Ascending aorta (tissue), 2 donors: ENCODE measurements around the gene RAP1B. TPM values are rescaled to one million over a fixed set of nuclear protein-coding genes. Genes with fewer than 3 reads are reported as not detected.
A peak's percentile ranks its signal among the peaks of the same experiment; 100 is the strongest.

Experiments used
- DNase-seq, 2 donors: peaks; one replicate each; pipeline ENCODE4 v3.0.0-alpha.2; 2019; ENCODE audit warnings: low spot score in 2 of 2
- H3K27ac ChIP-seq, 2 donors: fragments of 200-600 bp; sonication (generic); one replicate each; pipeline ENCODE4 v1.5.1; 2016 to 2017; ENCODE audit warnings: mild to moderate bottlenecking in 1 of 2
- H3K27me3 ChIP-seq: fragments of 200-600 bp; sonication (generic); one replicate; pipeline ENCODE4 v1.5.1; 2017
- H3K36me3 ChIP-seq, 2 donors: fragments of 200-600 bp; sonication (generic); one replicate each; pipeline ENCODE4 v1.5.1; 2016
- H3K4me1 ChIP-seq, 2 donors: fragments of 200-600 bp; sonication (generic); one replicate each; pipeline ENCODE4 v1.5.1; 2016 to 2017; ENCODE audit warnings: mild to moderate bottlenecking in 1 of 2
- H3K4me3 ChIP-seq, 2 donors: fragments of 200-600 bp; sonication (generic); one replicate each; pipeline ENCODE4 v1.5.1; 2016 to 2017; ENCODE audit warnings: mild to moderate bottlenecking in 1 of 2
- H3K9me3 ChIP-seq, 2 donors: fragments of 200-600 bp; sonication (generic); one replicate each; pipeline ENCODE4 v1.5.1; 2016
- intact Hi-C: fragments of 100-400 bp; cut with DNase I; formaldehyde crosslinking; loops from one replicate; pipeline ENCODE4 v1.15.1; 2023
- total RNA-seq: library from RNA; depleted of rRNA; stranded (reverse); fragments of >200 nt; gene quantifications from one replicate; pipeline ENCODE4 v1.1.0, GENCODE V29; 2016
- TF ChIP-seq, protein P1 (sequence below), 3 experiments: fragments of 200-600 bp in 2 of 3; fragments of 450-650 bp in 1 of 3; sonication (generic) in 2 of 3; IDR thresholded peaks; one replicate each; pipeline ENCODE4 v1.5.1; 2016 to 2019; ENCODE audit warnings: antibody characterized with exemption in 3 of 3, mild to moderate bottlenecking in 1 of 3, moderate library complexity in 1 of 3

Gene RAP1B
- total RNA-seq: 140 TPM

DNA sequence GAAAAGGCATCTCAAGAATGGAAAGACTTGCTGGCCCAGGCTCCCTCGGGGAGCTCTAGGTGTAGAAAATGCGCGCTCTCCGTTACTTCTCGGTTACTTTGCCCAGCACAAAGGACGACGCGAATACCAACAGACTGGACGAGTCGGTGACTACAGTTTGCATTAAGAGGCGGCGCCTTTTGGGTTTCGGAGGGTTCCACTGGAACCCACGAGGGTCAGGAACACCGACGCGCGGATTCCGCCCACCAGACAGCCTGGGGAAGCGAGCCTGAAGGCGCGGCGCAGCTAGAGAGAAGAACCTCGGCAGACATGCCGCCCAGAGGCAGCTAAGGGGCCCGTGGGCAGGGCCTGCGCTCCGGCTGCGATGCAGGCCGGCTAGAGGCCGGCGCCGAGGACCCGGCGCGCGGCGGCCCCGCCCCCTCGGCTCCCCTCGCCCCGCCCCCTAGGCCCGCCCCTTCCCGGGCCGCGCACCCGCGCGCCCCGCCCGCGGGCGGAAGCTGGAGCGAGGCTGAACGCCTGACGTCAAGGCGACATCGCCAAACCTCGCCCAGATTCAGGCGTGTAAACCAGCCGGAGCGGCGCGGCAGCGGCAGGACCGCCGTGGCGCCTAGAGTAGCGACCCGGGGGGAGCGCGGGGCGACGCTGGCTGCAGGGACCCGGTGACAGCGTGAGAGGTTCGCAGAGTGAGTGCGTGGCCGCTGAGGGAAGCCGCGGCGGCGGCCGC, at the start of gene RAP1B:
Gene RAP1B, plus strand, starts transcription at position 530 of the 724 bp plus-strand sequence. CDS start 37,826 bp downstream, outside the sequence.
- Histone ChIP-seq H3K4me3 (peak within 1 kb of the TSS; percentile 84 to 98), H3K27me3 (no peaks in the 10 kb centered on the region), H3K9me3 (no peaks in the 10 kb centered on the region), H3K4me1 (peaks cover 12 to 22% of the 10 kb centered on the region in 2 donors), H3K36me3 (no peaks in the 10 kb centered on the region), H3K27ac (peak within 1 kb of the TSS; percentile 99 to 100)
- intact Hi-C loops: loop anchor here (1.0 to 10.0 kb wide), 9 partner anchors 76 to 1336 kb away; partner anchors contain the start of genes MDM1, MDM2 and NUP107
- TF ChIP-seq, protein P1, sequence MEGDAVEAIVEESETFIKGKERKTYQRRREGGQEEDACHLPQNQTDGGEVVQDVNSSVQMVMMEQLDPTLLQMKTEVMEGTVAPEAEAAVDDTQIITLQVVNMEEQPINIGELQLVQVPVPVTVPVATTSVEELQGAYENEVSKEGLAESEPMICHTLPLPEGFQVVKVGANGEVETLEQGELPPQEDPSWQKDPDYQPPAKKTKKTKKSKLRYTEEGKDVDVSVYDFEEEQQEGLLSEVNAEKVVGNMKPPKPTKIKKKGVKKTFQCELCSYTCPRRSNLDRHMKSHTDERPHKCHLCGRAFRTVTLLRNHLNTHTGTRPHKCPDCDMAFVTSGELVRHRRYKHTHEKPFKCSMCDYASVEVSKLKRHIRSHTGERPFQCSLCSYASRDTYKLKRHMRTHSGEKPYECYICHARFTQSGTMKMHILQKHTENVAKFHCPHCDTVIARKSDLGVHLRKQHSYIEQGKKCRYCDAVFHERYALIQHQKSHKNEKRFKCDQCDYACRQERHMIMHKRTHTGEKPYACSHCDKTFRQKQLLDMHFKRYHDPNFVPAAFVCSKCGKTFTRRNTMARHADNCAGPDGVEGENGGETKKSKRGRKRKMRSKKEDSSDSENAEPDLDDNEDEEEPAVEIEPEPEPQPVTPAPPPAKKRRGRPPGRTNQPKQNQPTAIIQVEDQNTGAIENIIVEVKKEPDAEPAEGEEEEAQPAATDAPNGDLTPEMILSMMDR (IDR thresholded peaks at IDR 0.05): no peak
- peak; percentile 37 to 91 for DNase-seq

DNA sequence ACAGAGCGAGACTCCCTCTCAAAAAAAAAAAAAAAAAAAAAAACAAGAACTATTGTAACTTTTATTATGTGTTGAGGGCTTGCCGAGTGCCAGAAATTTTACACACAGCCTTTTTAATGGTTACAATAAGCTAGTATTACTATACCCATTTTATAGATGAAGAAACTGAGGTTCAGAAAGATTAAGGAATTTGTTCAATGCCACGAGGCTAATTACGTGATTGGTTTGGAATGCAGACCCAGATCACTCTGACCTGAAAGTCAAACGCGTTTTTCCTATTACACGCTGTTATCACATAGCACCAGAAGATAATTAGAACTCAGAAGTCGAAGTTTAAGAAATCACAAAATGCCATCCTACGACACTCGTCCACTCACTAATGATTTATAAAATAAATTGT, 48.9 kb upstream of the RAP1B start:
- TF ChIP-seq, protein P1 (IDR thresholded peaks at IDR 0.05): no peak
- Histone ChIP-seq H3K9me3 (no peaks in the 10 kb centered on the region), H3K4me1 (no peaks in the 10 kb centered on the region), H3K36me3 (no peaks in the 10 kb centered on the region), H3K27ac (no peak overlapping the region), H3K4me3 (no peak overlapping the region), H3K27me3 (no peaks in the 10 kb centered on the region)
- DNase-seq: no peak
- intact Hi-C loops: no loop called here

DNA sequence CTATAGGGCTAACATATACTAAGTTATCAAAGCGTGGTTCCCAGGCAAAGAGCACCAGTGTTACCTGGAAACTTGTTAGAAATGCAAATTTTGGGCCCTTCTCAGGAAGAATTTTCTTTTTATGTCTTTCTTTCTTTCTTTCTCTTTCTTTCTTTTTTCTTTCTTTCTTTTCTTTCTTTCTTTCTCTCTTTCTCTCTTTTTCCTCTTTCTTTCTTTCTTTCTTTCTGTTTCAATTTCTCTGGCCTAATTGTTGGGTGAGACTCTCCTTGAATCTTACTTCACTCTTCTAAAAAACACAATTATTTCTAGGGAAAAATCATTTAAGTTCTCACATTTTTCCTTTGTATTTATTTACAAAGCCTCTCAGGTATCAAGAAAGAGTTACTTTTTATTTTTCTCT, 46.5 kb upstream of the RAP1B start:
- Histone ChIP-seq H3K36me3 (no peaks in the 10 kb centered on the region), H3K27ac (no peak overlapping the region), H3K27me3 (no peaks in the 10 kb centered on the region), H3K9me3 (no peaks in the 10 kb centered on the region), H3K4me3 (no peak overlapping the region), H3K4me1 (no peaks in the 10 kb centered on the region)
- TF ChIP-seq, protein P1 (IDR thresholded peaks at IDR 0.05): no peak
- no peak for DNase-seq
- intact Hi-C loops: no loop called here

DNA sequence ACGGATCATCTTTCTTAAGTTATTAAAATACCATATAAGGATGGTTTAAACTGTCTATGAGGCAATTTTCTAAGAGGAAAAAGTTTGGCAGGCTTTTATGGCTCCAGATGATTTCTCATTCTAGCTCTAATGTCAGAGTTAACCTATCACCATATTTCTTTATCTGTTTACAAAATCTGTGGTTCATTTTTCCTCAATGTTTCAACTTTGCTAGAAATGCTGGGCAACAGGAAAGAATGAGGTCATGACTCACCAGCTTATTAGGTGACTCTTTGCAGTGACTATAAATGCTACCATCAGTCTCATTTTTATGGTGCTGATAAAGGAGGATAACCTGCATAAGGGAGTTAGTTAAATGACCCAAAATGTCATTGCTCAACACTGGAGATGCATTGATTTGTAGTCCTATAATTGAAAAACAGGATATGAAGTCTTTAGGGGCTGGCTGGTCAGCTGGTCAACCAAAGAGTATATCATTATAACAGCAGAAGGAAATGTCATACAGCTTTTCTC, 45.3 kb upstream of the RAP1B start:
- intact Hi-C loops: no loop called here
- Histone ChIP-seq H3K27ac (no peak overlapping the region), H3K27me3 (no peaks in the 10 kb centered on the region), H3K4me3 (no peak overlapping the region), H3K4me1 (no peaks in the 10 kb centered on the region), H3K9me3 (no peaks in the 10 kb centered on the region), H3K36me3 (no peaks in the 10 kb centered on the region)
- DNase-seq: no peak
- TF ChIP-seq, protein P1 (IDR thresholded peaks at IDR 0.05): no peak

DNA sequence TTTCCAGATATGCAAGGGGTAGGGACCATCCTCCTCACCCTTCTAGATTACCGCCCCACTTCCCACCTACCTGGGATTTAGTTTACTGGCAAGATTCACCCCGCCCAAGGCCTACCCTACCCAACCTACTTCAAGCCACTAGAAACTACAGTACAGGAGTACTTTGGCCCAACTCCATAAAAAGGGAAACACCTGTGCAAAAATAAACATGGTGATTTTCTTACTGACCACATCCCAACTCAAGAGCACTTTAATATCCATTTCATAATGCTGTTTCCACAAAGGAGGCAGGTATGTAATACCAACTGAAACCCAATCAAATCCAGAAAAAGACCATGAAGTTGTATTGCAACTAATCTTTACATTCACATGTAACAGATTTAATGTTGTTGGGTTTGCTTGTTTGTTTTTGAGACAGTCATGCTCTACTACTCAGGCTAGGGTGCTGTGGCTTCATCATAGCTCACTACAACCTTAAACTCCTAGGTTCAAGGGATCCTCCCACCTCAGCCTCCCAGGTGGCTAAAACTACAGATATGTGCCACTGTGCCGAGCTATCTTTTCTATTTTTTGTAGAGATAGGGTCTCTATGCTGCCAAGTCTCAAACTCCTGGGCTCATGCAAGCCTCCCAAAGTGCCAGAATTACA, 41.7 kb upstream of the RAP1B start:
- H3K4me1 ChIP-seq: no peaks in the 10 kb centered on the region
- no peak overlapping the region for H3K27ac ChIP-seq
- intact Hi-C loops: no loop called here
- H3K4me3 ChIP-seq: no peak overlapping the region
- H3K9me3 ChIP-seq: no peaks in the 10 kb centered on the region
- no peak for DNase-seq
- no peaks in the 10 kb centered on the region for H3K27me3 ChIP-seq
- H3K36me3 ChIP-seq: no peaks in the 10 kb centered on the region
- TF ChIP-seq, protein P1 (IDR thresholded peaks at IDR 0.05): no peak
